ENCODE measurements around the gene SUCNR1.
"Not testable (repeated sequence)": the region's sequence is repeated elsewhere in the genome, so short reads cannot be mapped to it uniquely, and the experiment has no call there.

SUCNR1 gene

DNA sequence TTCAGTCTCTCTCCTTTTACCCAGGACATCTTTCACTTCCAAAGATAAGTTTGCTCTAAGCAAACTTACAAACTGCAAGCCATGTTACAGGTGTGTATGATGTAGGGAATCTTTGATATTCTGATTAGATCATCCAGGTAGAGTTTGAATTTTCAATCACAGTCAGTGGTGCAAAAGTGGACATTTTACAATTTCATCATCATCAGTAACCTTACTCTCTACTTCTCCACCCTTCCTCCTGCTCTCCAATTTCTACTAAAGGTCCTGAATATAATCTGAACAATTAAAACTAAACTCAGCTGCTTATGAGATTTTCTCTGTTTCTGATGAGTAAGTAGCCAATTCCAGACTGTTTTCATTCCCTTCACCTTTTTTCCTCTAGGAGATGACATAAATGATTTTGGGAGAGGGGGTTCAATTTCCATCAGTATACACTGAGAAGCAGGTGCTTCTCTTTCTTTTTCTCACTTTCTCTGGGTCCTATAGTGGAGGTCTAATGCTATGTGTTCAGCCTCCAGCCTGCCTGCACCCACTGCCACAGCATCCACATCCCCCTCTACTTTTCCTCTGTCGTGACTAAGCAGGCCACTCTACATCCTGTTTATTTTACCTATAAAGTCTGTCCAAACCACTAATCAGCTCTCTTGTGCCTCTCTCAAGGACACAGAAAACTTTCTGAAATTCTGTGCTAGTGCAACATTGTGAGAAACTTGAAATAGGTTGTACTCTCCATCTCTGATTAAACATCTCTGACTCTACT, 27.6 kb downstream of the SUCNR1 start:
- DNase-seq (ENCODE audit: low spot score) (no peak), FAIRE-seq (no peak)

DNA sequence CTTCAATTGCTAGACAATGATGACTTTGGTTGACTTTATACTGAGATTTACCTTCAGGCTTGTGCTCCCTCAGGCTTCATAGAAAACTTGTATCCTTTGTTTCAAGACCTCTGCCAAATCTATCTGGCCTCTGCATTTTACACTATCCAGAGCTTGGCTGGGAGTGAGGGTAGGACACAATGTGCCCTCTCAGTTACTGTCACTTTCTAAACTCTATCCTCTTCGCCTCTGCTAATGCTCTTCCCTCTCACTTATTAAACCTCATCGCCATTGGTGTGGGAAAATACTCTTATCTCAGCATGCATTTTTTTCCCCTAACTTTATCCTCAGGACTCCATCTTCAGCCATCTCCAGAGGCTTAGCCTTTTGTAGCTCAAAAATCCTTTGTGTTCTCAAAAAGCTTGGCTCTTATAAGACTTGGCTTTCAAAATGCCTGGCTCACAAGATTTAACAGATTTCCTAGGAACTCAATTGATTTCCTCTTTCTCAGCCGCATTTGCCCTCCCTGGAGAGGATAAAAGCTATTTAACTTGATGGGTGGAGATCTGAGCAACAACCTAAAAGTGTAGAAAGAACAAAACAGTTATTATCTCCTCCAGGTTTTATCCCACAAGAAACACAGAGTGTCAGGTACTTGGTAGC, 28.3 kb downstream of the SUCNR1 start:
- DNase-seq (ENCODE audit: low spot score) (no peak), FAIRE-seq (no peak)

- FAIRE-seq (no peak), DNase-seq (ENCODE audit: low spot score) (no peak)
Observed at GRCh38 chr3:151903501-151903991, 30.1 kb downstream of the SUCNR1 start.

- FAIRE-seq (no peak), DNase-seq (ENCODE audit: low spot score) (no peak)
Observed at GRCh38 chr3:151905647-151906046, 32.2 kb downstream of the SUCNR1 start.

GRCh38 chr3:151906751-151907150, 33.3 kb downstream of the SUCNR1 start:
- FAIRE-seq = no peak
- no peak for DNase-seq (ENCODE audit: low spot score)

GRCh38 chr3:151908399-151908798, 35.0 kb downstream of the SUCNR1 start:
- DNase-seq (ENCODE audit: low spot score) = no peak

GRCh38 chr3:151909681-151910405, 36.4 kb downstream of the SUCNR1 start:
- no peak for DNase-seq (ENCODE audit: low spot score)
- no peak for FAIRE-seq

More at GRCh38 chr3:151908399-151908798, 35.0 kb downstream of the SUCNR1 start:
- no peak for FAIRE-seq

DNA sequence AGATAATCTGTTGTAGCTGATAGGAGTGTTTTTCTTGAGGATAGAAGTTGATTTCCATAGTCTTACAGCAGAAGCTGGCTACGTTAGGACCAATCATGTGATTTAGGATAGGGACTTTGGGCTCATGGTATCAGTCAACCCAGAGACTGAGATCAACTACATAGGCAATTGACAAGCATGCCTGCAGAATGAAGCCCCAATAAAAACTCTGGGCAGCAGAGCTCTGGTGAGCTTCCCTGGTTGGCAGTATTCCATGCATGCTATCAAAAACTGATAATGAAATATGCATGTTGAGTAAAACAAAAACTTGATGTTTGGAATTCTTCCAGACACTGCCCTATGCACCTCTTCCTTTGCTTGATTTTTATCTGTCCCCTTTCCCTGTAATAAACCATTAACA, 38.0 kb downstream of the SUCNR1 start:
- DNase-seq (ENCODE audit: low spot score) (no peak), FAIRE-seq (no peak)

DNA sequence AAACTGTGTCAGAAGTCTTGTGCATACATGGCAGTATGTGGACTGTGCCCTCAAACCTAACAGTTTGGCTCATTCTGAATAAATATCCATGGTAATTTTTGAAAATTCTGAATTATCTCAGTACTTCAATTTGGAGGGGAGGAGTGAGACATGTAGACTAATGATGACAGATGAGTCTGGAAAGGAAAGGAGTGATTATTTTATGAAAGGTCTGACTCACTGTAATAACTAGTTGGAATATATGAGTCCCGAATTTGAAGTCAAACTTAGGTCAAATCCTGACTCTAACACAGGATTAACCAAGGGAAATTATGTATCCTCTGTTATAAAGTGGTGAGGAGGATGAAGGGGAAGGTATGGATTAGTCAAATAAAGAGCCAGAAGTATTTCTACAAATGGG, 38.6 kb downstream of the SUCNR1 start:
- FAIRE-seq (no peak), DNase-seq (ENCODE audit: low spot score) (no peak)

GRCh38 chr3:151916781-151917180, 43.3 kb downstream of the SUCNR1 start:
- FAIRE-seq (no peak), DNase-seq (ENCODE audit: low spot score) (no peak)

- DNase-seq (ENCODE audit: low spot score) = peak; percentile 40
- FAIRE-seq = peak; percentile 85
Observed at GRCh38 chr3:151918253-151919029, 45.0 kb downstream of the SUCNR1 start.

DNA sequence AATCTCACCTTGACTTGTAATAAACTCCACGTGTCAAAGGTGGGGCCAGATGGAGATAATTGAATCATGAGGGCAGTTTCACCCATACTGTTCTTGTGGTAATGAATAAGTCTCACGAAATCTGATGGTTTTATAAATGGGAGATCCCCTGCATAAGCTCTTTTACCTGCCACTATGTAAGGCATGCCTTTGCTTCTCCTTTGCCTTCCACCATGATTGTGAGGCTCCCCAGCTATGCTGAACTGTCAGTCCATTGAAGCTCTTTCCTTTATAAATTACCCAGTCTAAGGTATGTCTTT, 45.5 kb downstream of the SUCNR1 start:
- DNase-seq (ENCODE audit: low spot score) = no peak
- no peak for FAIRE-seq

DNA sequence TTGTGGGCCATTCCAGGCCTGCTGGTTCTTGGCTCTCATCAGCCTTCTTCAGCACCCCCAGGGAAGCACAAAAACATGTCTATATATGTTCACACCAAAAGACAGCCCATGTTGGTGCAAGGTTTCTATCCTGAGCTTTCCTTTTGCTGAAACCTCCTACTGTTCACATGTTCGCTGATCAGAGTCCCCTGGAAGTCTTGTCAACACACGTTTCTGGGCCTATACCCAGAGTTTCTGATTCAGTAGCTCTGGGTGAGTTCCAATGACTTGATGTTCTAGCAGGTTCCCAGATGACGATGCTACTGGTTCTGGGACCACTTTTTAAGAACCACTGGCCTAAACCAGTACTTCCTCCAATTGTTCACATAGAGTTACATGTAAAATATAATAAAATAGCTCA, 46.0 kb downstream of the SUCNR1 start:
- DNase-seq (ENCODE audit: low spot score) (no peak), FAIRE-seq (no peak)

GRCh38 chr3:151923901-151924300, 50.5 kb downstream of the SUCNR1 start:
- FAIRE-seq (peak; percentile 10), DNase-seq (ENCODE audit: low spot score) (no peak)

- FAIRE-seq = no peak
Observed at GRCh38 chr3:151924753-151925152, 51.3 kb downstream of the SUCNR1 start.

DNA sequence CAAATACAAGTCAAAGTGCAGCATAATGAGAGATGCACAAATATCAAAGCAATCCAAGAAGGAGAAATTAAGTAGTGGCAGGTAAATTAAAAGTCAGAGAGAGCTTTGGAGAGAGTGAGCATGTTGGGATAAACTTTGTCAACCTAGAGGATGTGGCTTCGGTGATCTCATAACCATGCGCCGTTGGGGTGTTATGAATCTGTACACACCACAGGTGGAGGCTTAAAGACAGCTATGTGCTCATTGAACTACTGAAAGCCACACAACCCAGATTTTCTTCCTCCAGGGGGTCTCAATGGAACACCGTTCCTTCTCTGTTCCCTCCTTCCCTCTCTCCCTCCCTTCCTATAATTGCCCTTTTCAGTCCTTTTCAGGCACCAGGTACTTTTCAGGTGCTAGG, 52.0 kb downstream of the SUCNR1 start:
- no peak for DNase-seq (ENCODE audit: low spot score)
- FAIRE-seq = no peak

More at GRCh38 chr3:151924753-151925152, 51.3 kb downstream of the SUCNR1 start:
- DNase-seq (ENCODE audit: low spot score) = no peak

DNA sequence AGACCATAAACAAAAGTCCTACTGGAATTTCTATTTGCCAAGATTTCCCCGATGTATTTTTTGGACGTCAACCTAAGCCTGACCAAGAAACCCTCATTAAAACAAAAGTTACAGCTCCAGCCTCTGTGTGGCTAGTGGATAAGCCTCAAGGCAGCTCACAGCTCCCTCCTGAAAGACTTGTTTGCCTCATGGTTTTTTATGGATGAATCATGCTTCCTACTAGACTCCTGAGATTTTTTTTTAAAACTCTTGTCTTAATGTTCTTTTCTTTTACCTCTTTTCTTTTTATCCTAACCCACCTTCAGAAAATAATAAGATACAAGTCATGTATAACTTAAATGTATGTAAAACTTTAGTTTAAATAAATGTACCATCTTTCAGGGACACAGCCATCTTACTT, 52.4 kb downstream of the SUCNR1 start:
- peak; percentile 76 for FAIRE-seq
- DNase-seq (ENCODE audit: low spot score) = peak; percentile 35

GRCh38 chr3:151926956-151927355, 53.5 kb downstream of the SUCNR1 start:
- FAIRE-seq (peak; percentile 80), DNase-seq (ENCODE audit: low spot score) (peak; percentile 23)

DNA sequence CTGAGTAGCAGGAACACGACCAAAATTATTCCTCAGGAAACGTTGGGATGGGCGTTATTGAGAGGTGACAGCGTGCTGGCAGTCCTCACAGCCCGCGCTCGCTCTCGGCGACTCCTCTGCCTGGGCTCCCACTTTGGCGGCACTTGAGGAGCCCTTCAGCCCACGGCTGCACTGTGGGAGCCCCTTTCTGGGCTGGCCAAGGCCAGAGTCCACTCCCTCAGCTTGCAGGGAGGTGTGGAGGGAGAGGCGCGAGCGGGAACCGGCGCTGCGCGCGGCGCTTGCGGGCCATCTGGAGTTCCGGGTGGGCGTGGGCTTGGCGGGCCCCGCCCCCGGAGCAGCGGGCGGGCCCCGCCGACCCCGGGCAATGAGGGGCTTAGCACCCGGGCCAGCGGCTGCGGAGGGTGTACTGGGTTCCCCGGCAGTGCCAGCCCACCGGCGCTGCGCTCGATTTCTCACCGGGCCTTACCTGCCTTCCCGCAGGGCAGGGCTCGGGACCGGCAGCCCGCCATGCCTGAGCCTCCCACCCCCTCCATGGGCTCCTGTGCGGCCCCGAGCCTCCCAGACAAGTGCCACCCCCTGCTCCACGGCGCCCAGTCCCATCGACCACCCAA, 54.6 kb downstream of the SUCNR1 start:
- DNase-seq (ENCODE audit: low spot score); FAIRE-seq: not testable (repeated sequence)

GRCh38 chr3:151931171-151931570, 57.7 kb downstream of the SUCNR1 start:
- FAIRE-seq (no peak), DNase-seq (ENCODE audit: low spot score) (no peak)

DNA sequence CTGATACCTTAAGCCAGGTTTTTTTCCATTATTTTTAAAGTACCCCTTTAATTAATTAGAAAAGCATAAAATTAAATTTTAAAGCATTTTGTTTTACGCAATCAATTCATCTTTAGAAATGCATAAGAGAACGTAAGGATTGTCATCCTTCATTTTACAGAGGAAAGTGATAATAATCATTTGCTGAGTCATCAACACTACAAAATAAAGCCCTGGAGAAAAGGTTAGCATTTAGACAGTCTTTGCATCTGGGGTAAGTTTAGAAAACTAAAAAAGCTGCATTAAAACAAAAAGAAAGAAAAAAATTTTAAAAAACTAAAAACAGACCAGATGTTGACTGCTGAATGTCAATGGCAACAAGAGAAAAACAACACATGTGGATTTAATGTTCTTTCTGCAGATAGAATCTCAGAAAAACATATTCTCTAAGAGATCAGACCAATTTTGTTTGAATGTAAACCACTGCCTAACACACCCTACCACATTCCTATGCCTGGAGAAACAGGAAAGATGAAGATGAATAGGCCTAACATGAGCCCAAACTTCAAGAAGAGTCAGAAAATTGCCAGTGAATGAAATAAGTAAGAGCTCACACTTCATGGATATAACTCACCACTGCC, 59.9 kb downstream of the SUCNR1 start:
- no peak for FAIRE-seq
- DNase-seq (ENCODE audit: low spot score) = no peak
